WTC11 (cell line): Measurements from ENCODE around the gene PPP3R1. TPM values are rescaled to one million over a fixed set of nuclear protein-coding genes. Genes with fewer than 3 reads are reported as not detected.

Source experiments
- ATAC-seq: fragments of 200-7000 bp; cut with Tn5 transposase; 2 replicates; pipeline ENCODE4 v1.10.0; 2021; ENCODE audit warnings: mild to moderate bottlenecking, moderate library complexity
- CTCF ChIA-PET: fragments of 300-600 bp; sonication (Branson Sonifier 250); formaldehyde crosslinking; loops from one replicate; lab custom pipeline; 2021; ENCODE audit warnings: antibody characterized with exemption; lab: Charles Lee
- POLR2A ChIA-PET: fragments of 350-600 bp; sonication (Branson Sonifier 250); formaldehyde crosslinking; loops from one replicate; lab custom pipeline; 2021; ENCODE audit warnings: antibody characterized with exemption; lab: Charles Lee
- DNase-seq: peaks from one replicate; pipeline ENCODE4 v3.0.0; 2021; ENCODE audit warnings: low spot score
- H3K27ac Mint-ChIP-seq: 2 replicates; pipeline ENCODE4 v1.8.0; 2021; ENCODE audit warnings: mixed read lengths
- H3K27me3 Mint-ChIP-seq: 2 replicates; pipeline ENCODE4 v1.8.0; 2021; ENCODE audit warnings: low read depth, mild to moderate bottlenecking, moderate library complexity, mixed read lengths
- H3K36me3 Mint-ChIP-seq: 2 replicates; pipeline ENCODE4 v1.8.0; 2021; ENCODE audit warnings: mixed read lengths
- H3K4me1 Mint-ChIP-seq: 2 replicates; pipeline ENCODE4 v1.8.0; 2022; ENCODE audit warnings: mixed read lengths
- H3K4me3 Mint-ChIP-seq: 2 replicates; pipeline ENCODE4 v1.8.0; 2021; ENCODE audit warnings: mild to moderate bottlenecking, moderate library complexity, mixed read lengths
- H3K9me3 Mint-ChIP-seq: 2 replicates; pipeline ENCODE4 v1.8.0; 2021; ENCODE audit warnings: mixed read lengths
- ETV6 ChIP-seq: sonication (generic); formaldehyde crosslinking; IDR thresholded peaks from 2 replicates; pipeline ENCODE4 v1.8.1; 2022; ENCODE audit warnings: mild to moderate bottlenecking, missing genetic modification reagents
- FOXK1 ChIP-seq: sonication (generic); formaldehyde crosslinking; IDR thresholded peaks from 2 replicates; pipeline ENCODE4 v1.8.0; 2022; ENCODE audit warnings: mild to moderate bottlenecking, moderate library complexity, missing genetic modification reagents
- FOXP1 ChIP-seq: sonication (generic); formaldehyde crosslinking; IDR thresholded peaks from 2 replicates; pipeline ENCODE4 v1.8.0; 2022; ENCODE audit warnings: missing genetic modification reagents, mild to moderate bottlenecking, moderate library complexity, borderline replicate concordance
- FOXP4 ChIP-seq: sonication (generic); formaldehyde crosslinking; IDR thresholded peaks from 2 replicates; pipeline ENCODE4 v1.8.0; 2022; ENCODE audit warnings: mild to moderate bottlenecking, missing genetic modification reagents
- GRHL2 ChIP-seq: fragments of 250-450 bp; sonication (Bioruptor Pico); IDR thresholded peaks from 2 replicates; pipeline ENCODE4 v1.8.0; 2022; ENCODE audit warnings: mild to moderate bottlenecking, moderate library complexity; ENCODE audit not compliant: insufficient replicate concordance, severe bottlenecking
- NFE2L1 ChIP-seq: sonication (generic); formaldehyde crosslinking; IDR thresholded peaks from 2 replicates; pipeline ENCODE4 v1.8.1; 2023; ENCODE audit warnings: missing genetic modification reagents
- RELA ChIP-seq: sonication (generic); formaldehyde crosslinking; IDR thresholded peaks from 2 replicates; pipeline ENCODE4 v1.8.1; 2022; ENCODE audit warnings: missing genetic modification reagents, mild to moderate bottlenecking, borderline replicate concordance
- SOX15 ChIP-seq: fragments of 250-450 bp; sonication (Bioruptor Pico); IDR thresholded peaks from 2 replicates; pipeline ENCODE4 v1.9.0; 2021; ENCODE audit warnings: mild to moderate bottlenecking
- SP1 ChIP-seq: sonication (generic); formaldehyde crosslinking; conservative IDR thresholded peaks from 2 replicates; pipeline ENCODE4 v1.8.1; 2022; ENCODE audit warnings: missing genetic modification reagents
- STAT6 ChIP-seq: sonication (generic); formaldehyde crosslinking; conservative IDR thresholded peaks from 2 replicates; pipeline ENCODE4 v1.8.1; 2023; ENCODE audit warnings: mild to moderate bottlenecking, low read depth, missing genetic modification reagents, moderate library complexity
- TP53 ChIP-seq: sonication (generic); formaldehyde crosslinking; IDR thresholded peaks from 2 replicates; pipeline ENCODE4 v1.8.1; 2023; ENCODE audit warnings: mild to moderate bottlenecking, missing genetic modification reagents
- ZNF396 ChIP-seq: fragments of 250-450 bp; sonication (Bioruptor Pico); IDR thresholded peaks from 2 replicates; pipeline ENCODE4 v1.8.0; 2021; ENCODE audit warnings: mild to moderate bottlenecking, moderate library complexity, borderline replicate concordance
- ZNF416 ChIP-seq: fragments of 250-450 bp; sonication (Bioruptor Pico); IDR thresholded peaks from 2 replicates; pipeline ENCODE4 v1.9.0; 2021; ENCODE audit warnings: mild to moderate bottlenecking, inconsistent platforms
- ZNF423 ChIP-seq: fragments of 250-450 bp; sonication (Bioruptor Pico); IDR thresholded peaks from 2 replicates; pipeline ENCODE4 v2.1.2; 2022; ENCODE audit warnings: mild to moderate bottlenecking, moderate library complexity
- ZNF512 ChIP-seq: sonication (generic); formaldehyde crosslinking; IDR thresholded peaks from 2 replicates; pipeline ENCODE4 v1.8.1; 2022; ENCODE audit warnings: missing genetic modification reagents, borderline replicate concordance
- total RNA-seq: library from RNA; stranded (reverse); gene quantifications from 3 replicates; pipeline ENCODE4 v1.2.3, GENCODE V29; 2021
- TF ChIP-seq, protein P1 (sequence below): sonication (generic); formaldehyde crosslinking; IDR thresholded peaks from 2 replicates; pipeline ENCODE4 v1.8.1; 2023; ENCODE audit warnings: mild to moderate bottlenecking, missing genetic modification reagents, borderline replicate concordance
- TF ChIP-seq, protein P2 (sequence below): sonication (generic); formaldehyde crosslinking; IDR thresholded peaks from 2 replicates; pipeline ENCODE4 v1.8.0; 2022; ENCODE audit warnings: mild to moderate bottlenecking, missing genetic modification reagents
- TF ChIP-seq, protein P3 (sequence below): sonication (generic); formaldehyde crosslinking; IDR thresholded peaks from 2 replicates; pipeline ENCODE4 v1.8.0; 2023; ENCODE audit warnings: missing genetic modification reagents

PPP3R1 gene
- total RNA-seq, 1 experiment from 2014 or later = 61.4 TPM

GRCh38 chr2:68182902-68183301, 69.4 kb downstream of the PPP3R1 start:
- Mint-ChIP-seq H3K9me3 (no peaks in the 10 kb centered on the region), H3K4me3 (no peak overlapping the region), H3K27me3 (no peaks in the 10 kb centered on the region), H3K4me1 (no peaks in the 10 kb centered on the region; the same call in 1 of the 2 replicates), H3K27ac (peak overlapping the region; percentile 63; the same call in 1 of the 2 replicates), H3K36me3 (peaks cover 28% of the 10 kb centered on the region)
- ChIA-PET CTCF (no interaction called here), POLR2A (no interaction called here)
- DNase-seq = no peak
- TF ChIP-seq, protein P1, sequence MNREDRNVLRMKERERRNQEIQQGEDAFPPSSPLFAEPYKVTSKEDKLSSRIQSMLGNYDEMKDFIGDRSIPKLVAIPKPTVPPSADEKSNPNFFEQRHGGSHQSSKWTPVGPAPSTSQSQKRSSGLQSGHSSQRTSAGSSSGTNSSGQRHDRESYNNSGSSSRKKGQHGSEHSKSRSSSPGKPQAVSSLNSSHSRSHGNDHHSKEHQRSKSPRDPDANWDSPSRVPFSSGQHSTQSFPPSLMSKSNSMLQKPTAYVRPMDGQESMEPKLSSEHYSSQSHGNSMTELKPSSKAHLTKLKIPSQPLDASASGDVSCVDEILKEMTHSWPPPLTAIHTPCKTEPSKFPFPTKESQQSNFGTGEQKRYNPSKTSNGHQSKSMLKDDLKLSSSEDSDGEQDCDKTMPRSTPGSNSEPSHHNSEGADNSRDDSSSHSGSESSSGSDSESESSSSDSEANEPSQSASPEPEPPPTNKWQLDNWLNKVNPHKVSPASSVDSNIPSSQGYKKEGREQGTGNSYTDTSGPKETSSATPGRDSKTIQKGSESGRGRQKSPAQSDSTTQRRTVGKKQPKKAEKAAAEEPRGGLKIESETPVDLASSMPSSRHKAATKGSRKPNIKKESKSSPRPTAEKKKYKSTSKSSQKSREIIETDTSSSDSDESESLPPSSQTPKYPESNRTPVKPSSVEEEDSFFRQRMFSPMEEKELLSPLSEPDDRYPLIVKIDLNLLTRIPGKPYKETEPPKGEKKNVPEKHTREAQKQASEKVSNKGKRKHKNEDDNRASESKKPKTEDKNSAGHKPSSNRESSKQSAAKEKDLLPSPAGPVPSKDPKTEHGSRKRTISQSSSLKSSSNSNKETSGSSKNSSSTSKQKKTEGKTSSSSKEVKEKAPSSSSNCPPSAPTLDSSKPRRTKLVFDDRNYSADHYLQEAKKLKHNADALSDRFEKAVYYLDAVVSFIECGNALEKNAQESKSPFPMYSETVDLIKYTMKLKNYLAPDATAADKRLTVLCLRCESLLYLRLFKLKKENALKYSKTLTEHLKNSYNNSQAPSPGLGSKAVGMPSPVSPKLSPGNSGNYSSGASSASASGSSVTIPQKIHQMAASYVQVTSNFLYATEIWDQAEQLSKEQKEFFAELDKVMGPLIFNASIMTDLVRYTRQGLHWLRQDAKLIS (CRISPR knock-in tag) = no peak
- TF ChIP-seq ETV6 (CRISPR knock-in tag) = no peak
- TF ChIP-seq, protein P2, sequence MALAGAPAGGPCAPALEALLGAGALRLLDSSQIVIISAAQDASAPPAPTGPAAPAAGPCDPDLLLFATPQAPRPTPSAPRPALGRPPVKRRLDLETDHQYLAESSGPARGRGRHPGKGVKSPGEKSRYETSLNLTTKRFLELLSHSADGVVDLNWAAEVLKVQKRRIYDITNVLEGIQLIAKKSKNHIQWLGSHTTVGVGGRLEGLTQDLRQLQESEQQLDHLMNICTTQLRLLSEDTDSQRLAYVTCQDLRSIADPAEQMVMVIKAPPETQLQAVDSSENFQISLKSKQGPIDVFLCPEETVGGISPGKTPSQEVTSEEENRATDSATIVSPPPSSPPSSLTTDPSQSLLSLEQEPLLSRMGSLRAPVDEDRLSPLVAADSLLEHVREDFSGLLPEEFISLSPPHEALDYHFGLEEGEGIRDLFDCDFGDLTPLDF (CRISPR knock-in tag) = no peak
- TF ChIP-seq SOX15 (CRISPR knock-in tag) = no peak
- TF ChIP-seq ZNF416 (CRISPR knock-in tag) = no peak
- TF ChIP-seq FOXK1 = no peak
- TF ChIP-seq ZNF423 (CRISPR knock-in tag) = no peak
- TF ChIP-seq, protein P3, sequence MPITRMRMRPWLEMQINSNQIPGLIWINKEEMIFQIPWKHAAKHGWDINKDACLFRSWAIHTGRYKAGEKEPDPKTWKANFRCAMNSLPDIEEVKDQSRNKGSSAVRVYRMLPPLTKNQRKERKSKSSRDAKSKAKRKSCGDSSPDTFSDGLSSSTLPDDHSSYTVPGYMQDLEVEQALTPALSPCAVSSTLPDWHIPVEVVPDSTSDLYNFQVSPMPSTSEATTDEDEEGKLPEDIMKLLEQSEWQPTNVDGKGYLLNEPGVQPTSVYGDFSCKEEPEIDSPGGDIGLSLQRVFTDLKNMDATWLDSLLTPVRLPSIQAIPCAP = no peak
- TF ChIP-seq NFE2L1 (CRISPR knock-in tag) = no peak
- no peak for TF ChIP-seq STAT6 (CRISPR knock-in tag)
- TF ChIP-seq TP53 (CRISPR knock-in tag) = no peak
- TF ChIP-seq FOXP4 (CRISPR knock-in tag) = no peak
- no peak for TF ChIP-seq FOXP1
- no peak for TF ChIP-seq GRHL2 (CRISPR knock-in tag)
- no peak for TF ChIP-seq ZNF396
- no peak for TF ChIP-seq ZNF512
- no peak for TF ChIP-seq SP1 (CRISPR knock-in tag)
- TF ChIP-seq RELA (CRISPR knock-in tag) = no peak
- ATAC-seq = no peak
